Measurements from ENCODE around the gene TIAL1.

GRCh38 chr10:119578355-119578754 lies 18.4 kb downstream of the TIAL1 start:
- TF ChIP-seq CTCF (IDR thresholded peaks at IDR 0.05), result no peak
- TF ChIP-seq POLR2A (IDR thresholded peaks at IDR 0.05), result no peak
